HAP-1 (cell line): ENCODE data around the gene IMPACT.

Experiments used
- DNase-seq, 2 experiments: peaks; one replicate each; pipeline ENCODE4 v3.0.0-alpha.2; 2016 to 2020; ENCODE audit warnings: low spot score in 2 of 2
- H3K27me3 ChIP-seq: fragments of 250-450 bp; sonication (Bioruptor Pico); 2 replicates; pipeline ENCODE4 v1.5.1; 2020; ENCODE audit warnings: low read depth, mild to moderate bottlenecking, moderate library complexity
- H3K36me3 ChIP-seq: fragments of 250-450 bp; sonication (Bioruptor Pico); replicated peaks from 2 replicates; pipeline ENCODE4 v1.5.1; 2020; ENCODE audit warnings: mild to moderate bottlenecking
- H3K4me1 ChIP-seq: fragments of 250-450 bp; sonication (Bioruptor Pico); 2 replicates; pipeline ENCODE4 v1.5.1; 2020; ENCODE audit warnings: mild to moderate bottlenecking
- H3K4me3 ChIP-seq: fragments of 250-450 bp; sonication (Bioruptor Pico); 2 replicates; pipeline ENCODE4 v1.5.1; 2020; ENCODE audit warnings: mild to moderate bottlenecking, moderate library complexity
- H3K9me3 ChIP-seq: fragments of 250-450 bp; sonication (Bioruptor Pico); 2 replicates; pipeline ENCODE4 v1.5.1; 2020; ENCODE audit warnings: mild to moderate bottlenecking, moderate library complexity
- in situ Hi-C: fragments of 300-500 bp; cut with MboI; formaldehyde crosslinking; loops from 3 replicates; pipeline ENCODE4 v1.14.3; 2020; ENCODE audit warnings: low sequenced_read_pairs, inconsistent platforms, mixed read lengths

Gene IMPACT

GRCh38 chr18:24500766-24501165 is 74.3 kb downstream of the IMPACT start:
- H3K4me3 ChIP-seq = no peak overlapping the region
- no peaks in the 10 kb centered on the region for H3K4me1 ChIP-seq
- no peaks in the 10 kb centered on the region for H3K36me3 ChIP-seq
- H3K9me3 ChIP-seq = no peaks in the 10 kb centered on the region
- no peak for DNase-seq
- in situ Hi-C loops = no loop called here
- H3K27me3 ChIP-seq = 0 out of 2 replicates have a peak, but pooled peaks cover 2% of the 10 kb centered on the region

GRCh38 chr18:24502667-24503523 is 76.4 kb downstream of the IMPACT start:
- in situ Hi-C loops = no loop called here
- Histone ChIP-seq H3K9me3 (no peaks in the 10 kb centered on the region), H3K36me3 (no peaks in the 10 kb centered on the region), H3K27me3 (0 out of 2 replicates have a peak, but pooled peaks cover 2% of the 10 kb centered on the region), H3K4me3 (no peak overlapping the region), H3K4me1 (no peaks in the 10 kb centered on the region)
- no peak for DNase-seq
